Right ventricle myocardium inferior (tissue), 1 donor: ENCODE measurements around the gene GATA2. TPM values are rescaled to one million over a fixed set of nuclear protein-coding genes. Genes with fewer than 3 reads are reported as not detected.

Experiments used
- ATAC-seq: fragments of 200-7000 bp; cut with Tn5 transposase; one replicate; pipeline ENCODE4 v1.9.1; 2020; ENCODE audit warnings: mild to moderate bottlenecking, moderate library complexity
- DNase-seq: peaks from one replicate; pipeline ENCODE4 v3.0.0; 2021; ENCODE audit errors: missing footprints
- intact Hi-C: fragments of 100-400 bp; cut with DNase I; formaldehyde crosslinking; loops from one replicate; pipeline ENCODE4 v1.11.0; 2022
- total RNA-seq: library from RNA; stranded (reverse); fragmentation: NEBNext Ultra II Directional; extraction: Animal tissue kit (Norgen Biotek cat#: 25700); gene quantifications from one replicate; pipeline ENCODE4 v1.2.1, GENCODE V29; 2021
- donor health status: DM: no; HTN: yes; CAD: no; lungs with severe emphysema.

Gene GATA2
- total RNA-seq, 1 donor from 2014 or later = 9.1 TPM

GRCh38 chr3:128466840-128467541 is 26.0 kb downstream of the GATA2 start, which contains the start of gene DNAJB8:
Gene DNAJB8, minus strand, starts transcription at chr3:128466890. Its CDS starts 3,645 bp downstream, at chr3:128463245.
- intact Hi-C loops = no loop called here
- ATAC-seq (no peak), DNase-seq (no peak)

GRCh38 chr3:128464702-128465101 is 28.3 kb downstream of the GATA2 start:
- no peak for ATAC-seq
- intact Hi-C loops = loop anchor here (2.0 kb wide), 1 partner anchor 34 kb away; no protein-coding TSS in a partner anchor
- DNase-seq = no peak

- intact Hi-C loops = loop anchor here (2.0 kb wide), 1 partner anchor 35 kb away; no protein-coding TSS in a partner anchor
- DNase-seq = no peak
- no peak for ATAC-seq
Measured at GRCh38 chr3:128464188-128464587, 28.8 kb downstream of the GATA2 start.

- intact Hi-C loops = loop anchor here (2.0 kb wide), 1 partner anchor 35 kb away; no protein-coding TSS in a partner anchor
- DNase-seq (no peak), ATAC-seq (no peak)
Measured at GRCh38 chr3:128463771-128464170, 29.2 kb downstream of the GATA2 start.

GRCh38 chr3:128463354-128463753 is 29.6 kb downstream of the GATA2 start:
- intact Hi-C loops = no loop called here
- ATAC-seq (no peak), DNase-seq (no peak)

GRCh38 chr3:128462931-128463330 is 30.1 kb downstream of the GATA2 start:
- DNase-seq (peak; percentile 35), ATAC-seq (no peak)
- intact Hi-C loops = no loop called here

- ATAC-seq (no peak), DNase-seq (no peak)
- intact Hi-C loops = no loop called here
Measured at GRCh38 chr3:128462341-128462910, 30.6 kb downstream of the GATA2 start.

- intact Hi-C loops = no loop called here
- ATAC-seq (no peak), DNase-seq (no peak)
Measured at GRCh38 chr3:128461731-128462130, 31.3 kb downstream of the GATA2 start.

- intact Hi-C loops = no loop called here
- ATAC-seq (no peak), DNase-seq (no peak)
Measured at GRCh38 chr3:128459461-128459820, 33.6 kb downstream of the GATA2 start.

GRCh38 chr3:128458746-128459460 is 34.1 kb downstream of the GATA2 start:
- ATAC-seq (no peak), DNase-seq (no peak)
- intact Hi-C loops = no loop called here

- ATAC-seq = no peak
- no peak for DNase-seq
- intact Hi-C loops = no loop called here
Measured at GRCh38 chr3:128457937-128458336, 35.1 kb downstream of the GATA2 start.

- no peak for DNase-seq
- intact Hi-C loops = no loop called here
- no peak for ATAC-seq
Measured at GRCh38 chr3:128456776-128457715, 36.0 kb downstream of the GATA2 start.

- intact Hi-C loops = no loop called here
- ATAC-seq = no peak
- DNase-seq = peak; percentile 55
Measured at GRCh38 chr3:128455786-128456748, 36.9 kb downstream of the GATA2 start.

GRCh38 chr3:128455116-128455515 is 37.9 kb downstream of the GATA2 start:
- ATAC-seq = no peak
- no peak for DNase-seq
- intact Hi-C loops = no loop called here

- ATAC-seq = no peak
- intact Hi-C loops = no loop called here
Measured at GRCh38 chr3:128454310-128454618, 38.7 kb downstream of the GATA2 start.

GRCh38 chr3:128453501-128454309 is 39.3 kb downstream of the GATA2 start:
- DNase-seq = peak; percentile 46

More at GRCh38 chr3:128454310-128454618, 38.7 kb downstream of the GATA2 start:
- DNase-seq = peak; percentile 25

GRCh38 chr3:128452678-128453275 is 40.2 kb downstream of the GATA2 start:
- DNase-seq = peak; percentile 20
- no peak for ATAC-seq
- intact Hi-C loops = no loop called here

More at GRCh38 chr3:128453501-128454309, 39.3 kb downstream of the GATA2 start:
- intact Hi-C loops = no loop called here
- ATAC-seq = no peak
